Astrocyte of the spinal cord (primary cell): ENCODE data around the gene CCDC102A.
A peak's percentile ranks its signal among the peaks of the same experiment; 100 is the strongest.

Experiments
- DNase-seq: peaks from one replicate; pipeline ENCODE4 v3.0.0; 2011; ENCODE audit warnings: low read depth, low spot score
- H3K4me3 ChIP-seq: 2 replicates; pipeline ENCODE4 v1.5.1; 2011; ENCODE audit warnings: low read depth, mild to moderate bottlenecking, low read length, moderate library complexity
- CTCF ChIP-seq: IDR thresholded peaks from 2 replicates; pipeline ENCODE4 v1.5.1; 2012; ENCODE audit warnings: low read depth, mild to moderate bottlenecking, low read length, inconsistent platforms
- in situ Hi-C: cut with HindIII; loops from 2 replicates; pipeline ENCODE4 v1.10.0; 2017; ENCODE audit warnings: low sequenced_read_pairs

Gene CCDC102A

GRCh38 chr16:57531635-57532265 is 4.6 kb downstream of the CCDC102A start:
- H3K4me3 ChIP-seq: no peak overlapping the region
- DNase-seq: no peak
- TF ChIP-seq CTCF: no peak
- in situ Hi-C loops: no loop called here

- DNase-seq: no peak
- TF ChIP-seq CTCF: no peak
- H3K4me3 ChIP-seq: no peak overlapping the region
- in situ Hi-C loops: no loop called here
Measured at GRCh38 chr16:57531253-57531575, 5.2 kb downstream of the CCDC102A start.

GRCh38 chr16:57530522-57531252 is 5.7 kb downstream of the CCDC102A start:
- no peak overlapping the region for H3K4me3 ChIP-seq
- in situ Hi-C loops: no loop called here
- DNase-seq: no peak
- TF ChIP-seq CTCF: no peak

GRCh38 chr16:57530104-57530521 is 6.3 kb downstream of the CCDC102A start:
- no peak for TF ChIP-seq CTCF
- in situ Hi-C loops: no loop called here
- H3K4me3 ChIP-seq: no peak overlapping the region
- peak; percentile 68 for DNase-seq

GRCh38 chr16:57529391-57530103 is 6.8 kb downstream of the CCDC102A start:
- no peak for TF ChIP-seq CTCF
- in situ Hi-C loops: no loop called here
- H3K4me3 ChIP-seq: no peak overlapping the region
- DNase-seq: no peak

- no peak overlapping the region for H3K4me3 ChIP-seq
- in situ Hi-C loops: no loop called here
- TF ChIP-seq CTCF: no peak
- no peak for DNase-seq
Measured at GRCh38 chr16:57528499-57529390, 7.6 kb downstream of the CCDC102A start.
